Brain microvascular endothelial cell (primary cell): Measurements from ENCODE around the gene WDR90.

Source experiments
- DNase-seq: peaks from one replicate; pipeline ENCODE4 v3.0.0-alpha.2; 2020
- H3K27ac ChIP-seq: fragments of 250-450 bp; sonication (Bioruptor Pico); 2 replicates; pipeline ENCODE4 v1.5.1; 2020; ENCODE audit warnings: mild to moderate bottlenecking, moderate library complexity
- H3K27me3 ChIP-seq: fragments of 250-450 bp; sonication (Bioruptor Pico); replicated peaks from 2 replicates; pipeline ENCODE4 v1.5.1; 2020; ENCODE audit warnings: mild to moderate bottlenecking
- H3K36me3 ChIP-seq: fragments of 250-450 bp; sonication (Bioruptor Pico); replicated peaks from 2 replicates; pipeline ENCODE4 v1.5.1; 2020; ENCODE audit warnings: mild to moderate bottlenecking
- H3K4me3 ChIP-seq: 2 replicates; pipeline ENCODE4 v1.5.1; 2011; ENCODE audit warnings: low read depth, mild to moderate bottlenecking, control low read depth, low read length, moderate library complexity
- CTCF ChIP-seq: IDR thresholded peaks from 2 replicates; pipeline ENCODE4 v1.5.1; 2011; ENCODE audit warnings: low read depth, mild to moderate bottlenecking, moderate library complexity, low read length, control low read depth, inconsistent platforms; ENCODE audit errors: missing control alignments
- in situ Hi-C: cut with HindIII; loops from 2 replicates; pipeline ENCODE4 v1.10.0; 2017; ENCODE audit warnings: low sequenced_read_pairs, low pct_ligation_motif_present

The WDR90 gene

GRCh38 chr16:669666-670065, 20.5 kb downstream of the WDR90 start:
- H3K36me3 ChIP-seq, result peaks cover 50% of the 10 kb centered on the region

GRCh38 chr16:670485-671352, 21.6 kb downstream of the WDR90 start:
- H3K4me3 ChIP-seq, result no peak overlapping the region
- H3K36me3 ChIP-seq, result peaks cover 51% of the 10 kb centered on the region
- no peak overlapping the region for H3K27ac ChIP-seq
- no peak for DNase-seq
- no peak for TF ChIP-seq CTCF
- in situ Hi-C loops, result no loop called here
- no peaks in the 10 kb centered on the region for H3K27me3 ChIP-seq

More at GRCh38 chr16:669666-670065, 20.5 kb downstream of the WDR90 start:
- no peak overlapping the region for H3K27ac ChIP-seq
- DNase-seq, result no peak
- peak overlapping the region; percentile 85 for H3K4me3 ChIP-seq
- no peaks in the 10 kb centered on the region for H3K27me3 ChIP-seq
- in situ Hi-C loops, result no loop called here
- TF ChIP-seq CTCF, result no peak

GRCh38 chr16:671353-672131, 22.4 kb downstream of the WDR90 start:
- H3K27ac ChIP-seq, result no peak overlapping the region
- DNase-seq, result no peak
- in situ Hi-C loops, result no loop called here
- no peak for TF ChIP-seq CTCF
- H3K27me3 ChIP-seq, result no peaks in the 10 kb centered on the region
- H3K36me3 ChIP-seq, result peaks cover 51% of the 10 kb centered on the region
- no peak overlapping the region for H3K4me3 ChIP-seq

- no peak overlapping the region for H3K4me3 ChIP-seq
- no peak overlapping the region for H3K27ac ChIP-seq
- H3K36me3 ChIP-seq, result peaks cover 51% of the 10 kb centered on the region
- H3K27me3 ChIP-seq, result no peaks in the 10 kb centered on the region
- in situ Hi-C loops, result no loop called here
- no peak for DNase-seq
- no peak for TF ChIP-seq CTCF
Observed at GRCh38 chr16:672371-672770, 23.2 kb downstream of the WDR90 start.

- no peak overlapping the region for H3K27ac ChIP-seq
- H3K36me3 ChIP-seq, result peaks cover 51% of the 10 kb centered on the region
- H3K27me3 ChIP-seq, result no peaks in the 10 kb centered on the region
- TF ChIP-seq CTCF, result no peak
- DNase-seq, result no peak
- H3K4me3 ChIP-seq, result no peak overlapping the region
- in situ Hi-C loops, result no loop called here
Observed at GRCh38 chr16:672851-673250, 23.7 kb downstream of the WDR90 start.
